Measurements from ENCODE around the gene NUDT16L1. TPM values are rescaled to one million over a fixed set of nuclear protein-coding genes. Genes with fewer than 3 reads are reported as not detected.
"Not testable (repeated sequence)": the region's sequence is repeated elsewhere in the genome, so short reads cannot be mapped to it uniquely, and the experiment has no call there.

The NUDT16L1 gene
- total RNA-seq, 2 donors from 2014 or later: 57.4 to 75.3 TPM

DNA sequence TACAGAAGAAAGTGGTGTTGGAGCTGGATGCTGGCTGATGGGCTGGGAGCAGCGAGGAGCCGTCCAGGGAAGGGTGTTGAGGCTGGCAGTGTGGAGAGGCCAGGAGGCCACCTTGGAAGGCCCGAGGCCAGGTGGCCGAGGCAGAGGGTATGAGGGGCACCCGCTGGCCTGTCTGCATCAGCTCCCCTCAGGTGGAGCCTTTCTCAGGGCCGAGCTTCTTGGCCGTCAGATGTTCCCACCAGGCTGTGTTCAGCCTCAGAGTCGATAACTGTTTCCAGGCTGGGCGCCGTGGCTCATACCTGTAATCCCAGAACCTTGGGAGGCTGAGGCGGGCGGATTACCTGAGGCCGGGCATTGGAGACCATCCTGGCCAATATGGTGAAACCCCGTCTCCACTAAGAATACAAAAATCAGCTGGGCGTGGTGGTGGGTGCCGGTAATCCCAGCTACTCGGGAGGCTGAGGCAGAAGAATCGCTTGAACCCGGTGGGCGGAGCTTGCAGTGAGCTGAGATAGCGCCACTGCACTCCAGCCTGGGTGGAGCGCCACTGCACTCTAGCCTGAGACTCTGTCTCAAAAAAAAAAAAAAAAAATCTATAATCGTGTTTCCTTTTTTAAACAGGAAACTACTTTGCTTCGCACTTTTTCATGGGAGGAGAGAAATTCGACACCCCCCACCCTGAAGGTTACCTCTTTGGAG lies 43.5 kb upstream of the NUDT16L1 start:
- intact Hi-C loops (cut with DNase I): no loop called here
- peaks cover 2% of the 10 kb centered on the region for H3K4me1 ChIP-seq (replicated peaks)

DNA sequence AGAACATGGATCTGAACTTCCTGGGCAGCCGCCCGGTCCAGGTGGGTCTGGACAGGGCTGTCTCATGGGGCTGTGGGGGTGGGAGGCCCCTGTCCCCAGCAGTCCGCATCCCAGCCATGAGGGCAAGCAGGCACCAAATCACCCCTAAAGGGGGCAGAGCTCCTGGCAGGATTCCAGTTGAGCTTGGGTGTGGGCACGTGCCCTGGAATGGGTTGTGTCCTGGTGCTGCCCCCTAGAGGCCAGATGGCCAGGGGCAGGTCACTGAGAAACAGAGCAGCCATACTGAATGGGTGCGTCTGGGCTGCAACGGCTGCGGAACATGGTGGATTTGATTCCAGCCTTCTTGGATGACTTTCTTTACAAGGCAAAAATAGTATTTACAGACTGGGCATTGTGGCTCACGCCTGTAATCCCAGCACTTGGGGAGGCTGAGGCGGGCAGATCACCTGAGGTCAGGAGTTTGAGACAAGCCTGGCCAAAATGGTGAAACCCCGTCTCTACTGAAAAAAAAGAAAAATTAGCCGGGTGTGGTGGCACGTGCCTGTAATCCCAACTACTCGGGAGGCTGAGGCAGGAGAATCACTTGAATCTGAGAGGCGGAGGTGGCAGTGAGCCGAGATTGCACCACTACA lies 42.8 kb upstream of the NUDT16L1 start:
- H3K4me1 ChIP-seq (replicated peaks); intact Hi-C loops (cut with DNase I); DNase-seq (ENCODE audit: low spot score); H3K4me3 ChIP-seq; H3K27ac ChIP-seq; H3K27me3 ChIP-seq (replicated peaks; ENCODE audit: insufficient read depth); H3K9me3 ChIP-seq: not testable (repeated sequence)
- TF ChIP-seq, protein P1, sequence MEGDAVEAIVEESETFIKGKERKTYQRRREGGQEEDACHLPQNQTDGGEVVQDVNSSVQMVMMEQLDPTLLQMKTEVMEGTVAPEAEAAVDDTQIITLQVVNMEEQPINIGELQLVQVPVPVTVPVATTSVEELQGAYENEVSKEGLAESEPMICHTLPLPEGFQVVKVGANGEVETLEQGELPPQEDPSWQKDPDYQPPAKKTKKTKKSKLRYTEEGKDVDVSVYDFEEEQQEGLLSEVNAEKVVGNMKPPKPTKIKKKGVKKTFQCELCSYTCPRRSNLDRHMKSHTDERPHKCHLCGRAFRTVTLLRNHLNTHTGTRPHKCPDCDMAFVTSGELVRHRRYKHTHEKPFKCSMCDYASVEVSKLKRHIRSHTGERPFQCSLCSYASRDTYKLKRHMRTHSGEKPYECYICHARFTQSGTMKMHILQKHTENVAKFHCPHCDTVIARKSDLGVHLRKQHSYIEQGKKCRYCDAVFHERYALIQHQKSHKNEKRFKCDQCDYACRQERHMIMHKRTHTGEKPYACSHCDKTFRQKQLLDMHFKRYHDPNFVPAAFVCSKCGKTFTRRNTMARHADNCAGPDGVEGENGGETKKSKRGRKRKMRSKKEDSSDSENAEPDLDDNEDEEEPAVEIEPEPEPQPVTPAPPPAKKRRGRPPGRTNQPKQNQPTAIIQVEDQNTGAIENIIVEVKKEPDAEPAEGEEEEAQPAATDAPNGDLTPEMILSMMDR (IDR thresholded peaks at IDR 0.05): peak in 3 of 4 experiments; percentile 37 to 57 (median 41)
- 81% methylated on average over 15 of the region's 15 CpGs for WGBS
- H3K36me3 ChIP-seq: peaks cover 0 to 14% of the 10 kb centered on the region in 2 donors

More for the DNA sequence above, 43.5 kb upstream of the NUDT16L1 start:
- Histone ChIP-seq H3K4me3 (no peak overlapping the region), H3K27ac (no peak overlapping the region), H3K36me3 (peaks cover 0 to 14% of the 10 kb centered on the region in 2 donors), H3K9me3 (no peaks in the 10 kb centered on the region), H3K27me3 (replicated peaks; ENCODE audit: insufficient read depth) (no peaks in the 10 kb centered on the region)
- 93% methylated on average over 25 of the region's 25 CpGs for WGBS
- DNase-seq (ENCODE audit: low spot score): no peak
- TF ChIP-seq POLR2AphosphoS5 (IDR thresholded peaks at IDR 0.05): no peak
- no peak for TF ChIP-seq POLR2A (IDR thresholded peaks at IDR 0.05)
- TF ChIP-seq, protein P1 (IDR thresholded peaks at IDR 0.05): no peak

DNA sequence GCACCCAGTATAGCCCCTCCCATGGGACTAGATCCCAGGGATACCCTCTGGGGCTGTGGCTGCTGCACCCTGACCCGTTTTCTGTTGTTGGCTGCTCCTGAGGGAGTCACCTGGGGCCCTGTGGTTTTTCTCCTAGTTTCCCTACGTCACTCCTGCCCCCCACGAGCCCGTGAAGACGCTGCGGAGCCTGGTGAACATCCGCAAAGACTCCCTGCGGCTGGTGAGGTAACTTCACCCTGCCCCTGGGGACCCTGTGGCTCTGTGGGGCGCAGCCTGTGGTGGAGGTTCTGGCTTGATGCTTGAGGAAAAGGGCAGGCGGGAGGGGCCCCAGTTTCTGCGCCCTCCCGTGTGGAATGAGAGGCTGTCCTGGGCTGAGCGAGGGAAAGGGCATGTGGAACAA lies 41.5 kb upstream of the NUDT16L1 start:
- H3K27me3 ChIP-seq (replicated peaks; ENCODE audit: insufficient read depth): no peaks in the 10 kb centered on the region
- DNase-seq (ENCODE audit: low spot score): no peak
- no peak overlapping the region for H3K4me3 ChIP-seq
- intact Hi-C loops (cut with DNase I): no loop called here
- H3K27ac ChIP-seq: no peak overlapping the region
- WGBS: 89% methylated on average over 13 of the region's 13 CpGs
- peaks cover 0 to 14% of the 10 kb centered on the region in 2 donors for H3K36me3 ChIP-seq
- H3K9me3 ChIP-seq: no peaks in the 10 kb centered on the region
- H3K4me1 ChIP-seq (replicated peaks): peaks cover 2% of the 10 kb centered on the region
- TF ChIP-seq POLR2AphosphoS5 (IDR thresholded peaks at IDR 0.05) (no peak), POLR2A (IDR thresholded peaks at IDR 0.05) (no peak)
- TF ChIP-seq, protein P1 (IDR thresholded peaks at IDR 0.05): no peak

DNA sequence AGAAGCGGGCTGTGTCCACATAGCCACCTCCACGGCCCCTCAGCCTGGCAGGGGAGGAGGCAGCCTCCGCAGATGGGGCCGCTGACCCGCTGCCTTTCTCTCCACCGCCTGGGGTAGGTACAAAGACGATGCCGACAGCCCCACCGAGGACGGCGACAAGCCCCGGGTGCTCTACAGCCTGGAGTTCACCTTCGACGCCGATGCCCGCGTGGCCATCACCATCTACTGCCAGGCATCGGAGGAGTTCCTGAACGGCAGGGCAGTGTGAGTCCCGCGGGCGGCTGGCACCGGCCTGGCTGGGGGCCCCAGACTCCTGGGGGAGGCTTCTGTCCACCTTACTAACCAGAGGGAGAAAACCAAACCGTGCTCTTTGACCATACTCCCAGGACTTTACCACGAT lies 40.8 kb upstream of the NUDT16L1 start:
- 89% methylated on average over 25 of the region's 25 CpGs for WGBS
- intact Hi-C loops (cut with DNase I): no loop called here

More for the DNA sequence above, 40.8 kb upstream of the NUDT16L1 start:
- no peak overlapping the region for H3K4me3 ChIP-seq
- H3K9me3 ChIP-seq: no peaks in the 10 kb centered on the region
- peaks cover 2% of the 10 kb centered on the region for H3K4me1 ChIP-seq (replicated peaks)
- H3K27ac ChIP-seq: no peak overlapping the region
- peaks cover 6 to 14% of the 10 kb centered on the region in 2 donors for H3K36me3 ChIP-seq
- no peak for DNase-seq (ENCODE audit: low spot score)
- no peaks in the 10 kb centered on the region for H3K27me3 ChIP-seq (replicated peaks; ENCODE audit: insufficient read depth)
- TF ChIP-seq POLR2A (IDR thresholded peaks at IDR 0.05) (no peak), POLR2AphosphoS5 (IDR thresholded peaks at IDR 0.05) (no peak)
- TF ChIP-seq, protein P1 (IDR thresholded peaks at IDR 0.05): no peak
